Hair follicular keratinocyte (primary cell): ENCODE results near the gene SPHKAP. TPM values are rescaled to one million over a fixed set of nuclear protein-coding genes. Genes with fewer than 3 reads are reported as not detected.

Experiments
- total RNA-seq: library from RNA; depleted of rRNA; stranded (reverse); fragments of >200 nt; gene quantifications from 2 replicates; pipeline ENCODE4 v1.2.3, GENCODE V29; 2015

SPHKAP gene, protein sequence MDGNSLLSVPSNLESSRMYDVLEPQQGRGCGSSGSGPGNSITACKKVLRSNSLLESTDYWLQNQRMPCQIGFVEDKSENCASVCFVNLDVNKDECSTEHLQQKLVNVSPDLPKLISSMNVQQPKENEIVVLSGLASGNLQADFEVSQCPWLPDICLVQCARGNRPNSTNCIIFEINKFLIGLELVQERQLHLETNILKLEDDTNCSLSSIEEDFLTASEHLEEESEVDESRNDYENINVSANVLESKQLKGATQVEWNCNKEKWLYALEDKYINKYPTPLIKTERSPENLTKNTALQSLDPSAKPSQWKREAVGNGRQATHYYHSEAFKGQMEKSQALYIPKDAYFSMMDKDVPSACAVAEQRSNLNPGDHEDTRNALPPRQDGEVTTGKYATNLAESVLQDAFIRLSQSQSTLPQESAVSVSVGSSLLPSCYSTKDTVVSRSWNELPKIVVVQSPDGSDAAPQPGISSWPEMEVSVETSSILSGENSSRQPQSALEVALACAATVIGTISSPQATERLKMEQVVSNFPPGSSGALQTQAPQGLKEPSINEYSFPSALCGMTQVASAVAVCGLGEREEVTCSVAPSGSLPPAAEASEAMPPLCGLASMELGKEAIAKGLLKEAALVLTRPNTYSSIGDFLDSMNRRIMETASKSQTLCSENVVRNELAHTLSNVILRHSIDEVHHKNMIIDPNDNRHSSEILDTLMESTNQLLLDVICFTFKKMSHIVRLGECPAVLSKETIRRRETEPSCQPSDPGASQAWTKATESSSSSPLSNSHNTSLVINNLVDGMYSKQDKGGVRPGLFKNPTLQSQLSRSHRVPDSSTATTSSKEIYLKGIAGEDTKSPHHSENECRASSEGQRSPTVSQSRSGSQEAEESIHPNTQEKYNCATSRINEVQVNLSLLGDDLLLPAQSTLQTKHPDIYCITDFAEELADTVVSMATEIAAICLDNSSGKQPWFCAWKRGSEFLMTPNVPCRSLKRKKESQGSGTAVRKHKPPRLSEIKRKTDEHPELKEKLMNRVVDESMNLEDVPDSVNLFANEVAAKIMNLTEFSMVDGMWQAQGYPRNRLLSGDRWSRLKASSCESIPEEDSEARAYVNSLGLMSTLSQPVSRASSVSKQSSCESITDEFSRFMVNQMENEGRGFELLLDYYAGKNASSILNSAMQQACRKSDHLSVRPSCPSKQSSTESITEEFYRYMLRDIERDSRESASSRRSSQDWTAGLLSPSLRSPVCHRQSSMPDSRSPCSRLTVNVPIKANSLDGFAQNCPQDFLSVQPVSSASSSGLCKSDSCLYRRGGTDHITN (N-terminal part only)
- total RNA-seq: not detected in 2 replicates

DNA sequence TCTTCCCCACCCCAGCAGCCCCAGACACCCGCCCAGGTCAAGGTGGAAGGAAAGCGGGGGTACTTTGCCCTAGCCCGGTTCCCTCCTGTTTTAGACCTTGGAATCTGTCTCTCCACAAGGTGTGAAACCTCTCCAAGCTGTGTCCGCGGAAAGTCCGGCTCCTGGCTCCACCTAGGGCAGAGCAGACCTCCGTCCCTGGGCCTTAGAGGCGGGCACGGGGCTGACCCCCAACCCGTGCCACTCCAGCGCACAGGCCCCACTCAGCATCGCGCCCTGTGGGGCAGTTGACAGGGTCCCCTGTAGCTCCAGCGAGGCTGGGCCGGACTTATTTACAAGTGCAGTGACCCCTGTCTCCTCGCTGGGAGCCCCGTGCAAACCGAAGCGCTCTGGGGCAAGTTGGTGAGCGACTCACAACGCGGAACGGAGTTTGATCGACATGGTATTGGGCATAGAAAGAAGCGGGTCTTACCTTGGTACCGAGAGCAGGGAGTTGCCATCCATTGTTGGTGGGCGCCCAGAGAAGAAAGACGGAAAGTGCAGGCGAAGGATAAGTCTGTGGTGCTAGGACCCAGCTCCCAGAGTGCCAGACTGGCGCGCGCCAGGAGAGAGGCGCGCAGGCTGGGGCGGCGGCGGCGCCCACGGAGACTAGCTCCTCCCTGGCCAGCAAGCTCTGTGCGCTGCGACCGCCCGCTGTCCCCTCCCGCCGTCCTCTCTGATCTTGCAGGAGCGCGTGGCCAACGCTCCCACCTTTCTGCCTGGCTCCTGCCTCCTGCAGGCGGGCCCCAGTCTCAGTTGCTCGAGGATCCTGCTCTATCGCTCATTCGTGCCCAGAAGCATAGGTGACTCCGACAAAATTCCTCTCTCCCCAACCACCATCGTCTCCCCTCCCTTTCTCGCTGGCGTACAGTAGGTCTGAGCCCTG lies at the start of gene SPHKAP:
TSS of gene SPHKAP (minus strand) at position 590 of the 922 bp plus-strand sequence. CDS start at position 501, 89 bp downstream.

